HS-5 (cell line): ENCODE data around the gene LSM12.
"Not testable (repeated sequence)": the region's sequence is repeated elsewhere in the genome, so short reads cannot be mapped to it uniquely, and the experiment has no call there.

Experiments used
- DNase-seq: peaks from one replicate; pipeline ENCODE4 v3.0.0-alpha.2; 2012; ENCODE audit warnings: low read depth

Gene LSM12

GRCh38 chr17:44007346-44008204, 58.9 kb downstream of the LSM12 start:
- DNase-seq: no peak

DNA sequence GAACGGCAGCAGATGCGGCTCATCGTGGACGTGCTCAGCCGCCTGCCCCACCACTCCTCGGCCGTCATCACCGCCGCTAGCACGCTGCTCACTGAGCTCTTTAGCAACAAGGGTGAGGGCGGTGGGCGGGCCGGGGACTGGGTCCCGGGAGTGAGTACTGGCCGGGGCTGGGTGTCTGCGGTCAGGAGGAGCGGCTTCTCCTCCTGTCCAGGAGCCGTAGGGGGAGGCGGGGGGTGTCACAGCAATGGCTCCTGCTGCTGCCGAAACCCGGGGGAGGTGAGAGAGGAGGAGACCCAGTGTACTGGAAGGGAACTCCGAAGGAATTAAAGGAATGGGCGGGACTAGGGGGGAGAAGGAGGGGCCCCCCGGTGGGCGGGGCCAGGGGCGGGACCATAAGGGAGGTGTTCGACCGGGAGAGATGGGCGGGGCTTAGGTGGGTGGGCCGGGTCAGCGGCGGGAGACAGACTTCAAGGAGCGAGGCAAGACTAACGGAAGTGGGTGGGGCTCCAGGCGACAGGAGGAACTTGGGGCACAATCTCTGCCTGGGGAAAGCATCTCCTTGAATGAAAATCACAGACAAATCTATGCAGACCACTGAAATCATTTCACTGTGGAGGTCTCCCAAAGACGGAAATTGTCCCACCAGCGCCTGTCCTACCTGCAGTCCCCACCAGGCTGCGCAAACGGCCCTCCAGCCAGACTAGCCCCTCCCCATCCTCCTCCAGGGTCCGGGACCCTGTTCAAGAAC, 59.7 kb downstream of the LSM12 start:
- peak; percentile 90 for DNase-seq

DNA sequence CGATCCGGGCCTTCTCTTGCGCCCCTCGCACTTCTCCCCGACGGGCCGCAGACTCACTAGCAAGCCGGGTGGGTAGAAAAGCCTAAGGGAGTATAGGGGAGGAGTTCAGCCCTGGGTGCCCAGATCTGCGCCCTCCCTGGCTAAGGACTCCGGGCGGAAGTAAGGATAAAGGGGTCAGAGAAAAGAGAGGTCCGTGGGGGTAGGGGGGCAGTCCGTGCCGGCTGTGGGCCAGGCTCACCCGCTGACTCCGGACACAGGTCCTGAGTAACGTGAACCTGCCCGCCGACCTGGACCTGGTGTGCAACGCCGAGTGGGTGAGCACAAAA, 60.2 kb downstream of the LSM12 start:
- DNase-seq: no peak

DNA sequence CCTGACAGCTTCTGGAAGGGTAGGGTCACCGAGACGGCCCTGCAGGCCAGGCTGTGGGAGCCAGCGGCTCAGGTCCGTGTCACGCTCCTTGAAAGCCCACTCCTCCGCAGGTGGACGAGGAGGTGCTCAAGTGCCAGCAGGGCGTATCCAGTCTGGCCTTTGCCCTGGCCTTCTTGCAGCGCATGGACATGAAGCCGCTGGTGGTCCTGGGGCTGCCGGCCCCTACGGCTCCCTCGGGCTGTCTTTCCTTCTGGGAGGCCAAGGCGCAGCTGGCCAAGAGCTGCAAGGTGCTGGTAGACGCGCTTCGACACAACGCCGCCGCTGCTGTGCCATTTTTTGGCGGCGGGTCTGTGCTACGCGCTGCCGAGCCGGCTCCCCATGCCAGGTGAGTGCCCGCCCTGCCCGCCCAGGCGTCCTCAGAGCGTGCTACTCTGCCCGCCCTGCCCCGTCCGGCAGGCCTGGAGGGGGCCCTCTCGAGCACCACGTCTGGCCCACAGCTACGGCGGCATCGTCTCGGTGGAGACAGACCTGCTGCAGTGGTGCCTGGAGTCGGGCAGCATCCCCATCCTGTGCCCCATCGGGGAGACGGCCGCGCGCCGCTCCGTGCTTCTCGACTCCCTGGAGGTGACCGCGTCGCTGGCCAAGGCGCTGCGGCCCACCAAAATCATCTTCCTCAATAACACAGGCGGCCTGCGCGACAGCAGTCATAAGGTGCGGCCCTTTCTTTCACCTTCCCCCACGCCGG, 60.8 kb downstream of the LSM12 start:
- no peak for DNase-seq

- no peak for DNase-seq
Observed at GRCh38 chr17:44004761-44005526, 61.5 kb downstream of the LSM12 start.

DNA sequence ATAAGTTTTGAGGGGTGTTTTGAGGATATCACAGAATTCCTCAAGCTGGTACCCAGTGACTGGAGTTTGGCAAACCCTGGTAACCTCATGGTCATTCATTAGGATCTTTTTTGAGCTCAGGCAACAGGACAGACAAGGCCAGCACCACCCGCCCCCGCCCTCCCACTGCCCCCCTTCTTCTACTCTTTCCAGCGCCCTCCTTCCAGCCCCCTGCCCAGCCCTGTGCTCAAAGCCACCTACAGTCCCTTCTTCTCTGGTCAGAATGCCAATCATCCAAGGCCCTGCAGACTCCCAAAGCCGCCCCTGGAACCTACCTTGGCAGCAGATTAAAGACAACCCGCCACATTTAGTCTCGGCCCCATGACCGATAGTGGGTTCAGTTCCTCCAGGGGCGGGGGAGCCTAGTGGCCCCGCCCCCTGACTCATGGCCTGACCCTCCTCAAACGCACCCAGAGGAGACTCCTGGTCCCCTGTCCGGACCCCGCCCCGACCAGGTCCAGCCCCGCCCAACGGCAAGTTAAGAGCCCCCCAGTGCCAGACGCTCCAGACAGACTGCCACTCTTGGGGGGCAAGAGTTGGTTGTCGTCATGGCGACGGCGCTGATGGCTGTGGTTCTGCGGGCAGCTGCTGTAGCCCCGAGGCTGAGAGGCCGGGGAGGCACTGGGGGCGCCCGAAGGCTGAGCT, 62.3 kb downstream of the LSM12 start, which contains the start of gene NAGS:
Gene NAGS (plus strand): TSS at position 546 of the 684 bp plus-strand sequence. CDS start 42 bp downstream, at position 588.
- DNase-seq: no peak

DNA sequence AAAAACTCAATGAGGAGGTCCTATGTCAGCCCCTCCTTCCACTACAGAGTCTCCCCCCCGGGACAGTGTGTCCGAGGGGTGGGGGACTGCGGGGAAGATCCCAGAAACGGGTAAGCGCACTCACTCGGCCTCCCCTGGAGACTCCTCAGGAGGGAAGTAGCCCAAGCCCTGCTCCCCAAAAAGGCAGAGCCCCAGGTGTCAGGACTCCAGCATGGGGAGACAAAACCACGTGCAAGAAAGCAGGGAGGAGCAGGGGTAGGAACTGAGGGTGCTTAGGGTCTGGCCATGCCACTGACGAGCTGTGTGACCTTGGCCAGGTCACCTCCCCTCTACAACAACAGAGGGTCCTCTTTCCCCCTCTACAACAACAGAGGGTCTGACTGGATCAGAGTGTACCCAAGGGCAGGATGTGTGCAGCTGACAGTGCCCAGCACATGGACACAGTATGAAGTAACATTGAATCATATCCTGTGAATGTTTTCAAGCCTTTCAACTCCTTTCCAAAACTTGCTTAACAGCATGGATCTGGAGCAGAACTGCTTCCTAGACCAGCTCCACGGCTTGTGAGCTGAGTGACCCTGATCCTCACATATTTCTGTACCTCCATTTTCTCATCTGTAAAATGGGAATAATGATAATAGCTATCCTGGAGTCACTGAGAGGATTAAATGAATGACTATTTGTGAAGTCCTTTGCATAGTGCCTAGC, 64.2 kb downstream of the LSM12 start:
- DNase-seq: peak; percentile 71

DNA sequence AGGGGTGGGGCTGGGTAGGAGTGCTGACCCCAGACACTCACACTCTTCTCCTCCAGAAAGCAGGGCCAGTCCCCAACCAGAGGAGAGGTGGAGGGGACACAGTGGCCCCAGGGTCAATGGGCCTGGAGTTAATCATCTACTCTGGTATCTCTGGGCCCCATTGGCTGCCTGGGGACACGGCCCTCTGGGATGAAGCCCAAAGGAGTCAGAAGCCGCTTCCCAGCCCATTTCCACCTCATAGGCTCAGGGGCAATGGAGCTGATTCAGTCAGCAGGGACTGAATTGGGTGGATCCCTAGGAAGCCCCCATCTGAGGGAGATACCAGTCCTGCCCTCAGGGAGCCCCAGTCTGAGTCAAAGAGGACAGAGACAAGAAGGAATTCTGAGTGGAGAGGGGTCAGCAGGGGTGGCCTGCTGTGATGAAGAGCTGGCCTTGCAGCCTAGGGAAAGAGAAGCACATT, 65.0 kb downstream of the LSM12 start:
- DNase-seq: no peak

DNA sequence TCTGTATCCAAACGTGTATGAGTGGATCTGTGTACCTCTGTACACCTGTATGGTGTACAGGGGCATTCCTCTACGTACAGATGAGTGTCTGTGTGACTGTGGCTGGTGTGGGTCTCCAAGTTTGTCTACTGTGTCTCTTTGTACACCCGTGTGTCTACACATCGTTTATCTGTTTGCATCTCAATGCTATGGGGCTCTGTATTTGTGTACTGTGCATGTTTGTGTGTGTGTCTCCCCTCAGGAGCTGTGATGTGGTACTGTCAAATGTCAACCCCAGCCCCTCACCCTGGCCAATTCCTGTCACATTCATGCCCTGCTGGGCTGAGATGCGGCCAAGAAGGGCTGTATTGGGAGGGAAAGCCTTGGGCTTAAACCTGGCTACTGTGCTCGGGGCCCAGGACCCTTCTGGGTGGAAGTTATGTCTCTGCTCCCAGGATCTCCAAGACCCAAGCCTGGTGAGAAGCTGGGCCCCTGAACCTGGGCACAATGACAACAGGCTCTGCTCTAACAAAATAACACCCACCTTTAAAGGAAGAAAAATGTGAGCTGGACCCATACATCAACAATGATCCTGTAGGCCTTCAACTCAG, 65.5 kb downstream of the LSM12 start:
- no peak for DNase-seq

DNA sequence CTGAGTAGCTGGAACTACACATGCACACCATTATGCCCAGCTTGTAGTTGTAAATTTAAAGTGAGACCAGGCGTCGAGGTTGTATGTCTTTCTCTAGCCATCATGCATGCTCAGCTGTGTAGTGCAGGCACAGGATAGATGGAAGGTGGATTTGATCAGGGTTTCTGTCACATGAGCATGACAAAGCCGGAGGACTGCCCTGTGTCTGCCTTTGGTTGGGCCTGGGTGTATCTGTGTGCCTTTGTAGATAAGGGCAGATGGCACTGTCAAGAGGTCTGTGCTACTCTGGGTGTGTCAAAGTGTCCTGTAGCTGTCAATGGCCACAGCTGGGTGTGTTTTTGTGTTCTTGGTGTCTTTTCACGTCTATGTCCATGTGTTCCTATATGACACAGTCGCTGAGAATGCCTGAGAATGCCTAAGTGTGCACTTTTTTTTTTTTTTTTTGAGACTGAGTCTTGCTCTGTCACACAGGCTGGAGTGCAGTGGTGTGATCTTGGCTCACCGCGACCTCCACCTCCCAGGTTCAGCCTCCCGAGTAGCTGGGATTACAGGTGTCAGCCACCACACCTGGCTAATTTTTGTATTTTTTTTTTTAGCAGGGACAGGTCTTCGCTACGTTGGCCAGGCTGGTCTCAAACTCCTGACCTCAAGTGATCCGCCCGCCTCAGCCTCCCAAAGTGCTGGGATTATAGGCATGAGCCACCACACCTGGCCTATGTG, 66.2 kb downstream of the LSM12 start:
- no peak for DNase-seq

GRCh38 chr17:43999024-43999423, 67.4 kb downstream of the LSM12 start:
- no peak for DNase-seq

GRCh38 chr17:43998552-43998951, 67.9 kb downstream of the LSM12 start:
- DNase-seq: peak; percentile 40

DNA sequence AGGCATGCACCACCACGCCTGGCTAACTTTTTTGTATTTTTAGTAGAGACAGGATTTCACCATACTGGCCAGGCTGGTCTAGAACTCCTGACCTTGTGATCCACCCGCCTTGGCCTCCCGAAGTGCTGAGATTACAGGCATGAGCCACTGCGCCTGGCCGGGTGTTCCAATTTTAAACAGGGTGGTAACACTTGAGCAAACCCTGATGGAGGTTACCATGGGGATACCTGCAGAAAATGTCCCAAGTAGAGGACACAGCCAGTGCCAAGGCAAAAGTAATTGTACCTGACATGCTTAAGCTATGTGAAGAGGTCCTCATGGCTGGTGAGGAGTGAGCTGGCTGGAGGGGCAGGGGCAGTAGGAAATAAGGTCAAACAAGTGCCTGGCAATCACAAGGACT, 69.3 kb downstream of the LSM12 start:
- DNase-seq: not testable (repeated sequence)

- no peak for DNase-seq
Observed at GRCh38 chr17:43995150-43995471, 71.4 kb downstream of the LSM12 start.

GRCh38 chr17:43994272-43995149, 72.0 kb downstream of the LSM12 start:
- DNase-seq: no peak

GRCh38 chr17:43992641-43993040, 73.8 kb downstream of the LSM12 start:
- DNase-seq: no peak

DNA sequence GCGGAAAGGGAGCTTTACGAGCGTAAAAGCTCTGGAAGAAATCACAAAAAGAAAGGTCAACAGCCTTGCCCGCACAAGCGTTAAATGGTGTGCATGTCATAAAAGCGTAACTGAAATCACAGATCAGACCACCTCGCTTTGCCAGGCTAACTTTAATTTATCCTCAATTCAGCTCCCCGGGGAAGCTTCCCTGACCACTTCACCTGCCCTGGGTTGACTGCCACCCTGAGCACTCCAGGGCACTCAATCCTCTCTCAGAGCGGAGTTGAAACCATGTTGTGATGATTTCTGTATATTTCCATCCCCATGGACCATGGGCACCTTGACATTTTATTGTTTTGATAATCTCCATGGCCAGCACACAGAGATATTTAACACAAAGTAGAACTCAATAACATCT, 78.2 kb downstream of the LSM12 start:
- no peak for DNase-seq
